HG02571 (cell line): Measurements from ENCODE around the gene DHX57.

ENCODE experiments used
- ATAC-seq: cut with Tn5 transposase; IDR thresholded peaks from one replicate; pipeline ENCODE4 v1.9.1; 2021; ENCODE audit warnings: mild to moderate bottlenecking, moderate library complexity; ENCODE audit not compliant: unreplicated experiment

Gene DHX57, protein sequence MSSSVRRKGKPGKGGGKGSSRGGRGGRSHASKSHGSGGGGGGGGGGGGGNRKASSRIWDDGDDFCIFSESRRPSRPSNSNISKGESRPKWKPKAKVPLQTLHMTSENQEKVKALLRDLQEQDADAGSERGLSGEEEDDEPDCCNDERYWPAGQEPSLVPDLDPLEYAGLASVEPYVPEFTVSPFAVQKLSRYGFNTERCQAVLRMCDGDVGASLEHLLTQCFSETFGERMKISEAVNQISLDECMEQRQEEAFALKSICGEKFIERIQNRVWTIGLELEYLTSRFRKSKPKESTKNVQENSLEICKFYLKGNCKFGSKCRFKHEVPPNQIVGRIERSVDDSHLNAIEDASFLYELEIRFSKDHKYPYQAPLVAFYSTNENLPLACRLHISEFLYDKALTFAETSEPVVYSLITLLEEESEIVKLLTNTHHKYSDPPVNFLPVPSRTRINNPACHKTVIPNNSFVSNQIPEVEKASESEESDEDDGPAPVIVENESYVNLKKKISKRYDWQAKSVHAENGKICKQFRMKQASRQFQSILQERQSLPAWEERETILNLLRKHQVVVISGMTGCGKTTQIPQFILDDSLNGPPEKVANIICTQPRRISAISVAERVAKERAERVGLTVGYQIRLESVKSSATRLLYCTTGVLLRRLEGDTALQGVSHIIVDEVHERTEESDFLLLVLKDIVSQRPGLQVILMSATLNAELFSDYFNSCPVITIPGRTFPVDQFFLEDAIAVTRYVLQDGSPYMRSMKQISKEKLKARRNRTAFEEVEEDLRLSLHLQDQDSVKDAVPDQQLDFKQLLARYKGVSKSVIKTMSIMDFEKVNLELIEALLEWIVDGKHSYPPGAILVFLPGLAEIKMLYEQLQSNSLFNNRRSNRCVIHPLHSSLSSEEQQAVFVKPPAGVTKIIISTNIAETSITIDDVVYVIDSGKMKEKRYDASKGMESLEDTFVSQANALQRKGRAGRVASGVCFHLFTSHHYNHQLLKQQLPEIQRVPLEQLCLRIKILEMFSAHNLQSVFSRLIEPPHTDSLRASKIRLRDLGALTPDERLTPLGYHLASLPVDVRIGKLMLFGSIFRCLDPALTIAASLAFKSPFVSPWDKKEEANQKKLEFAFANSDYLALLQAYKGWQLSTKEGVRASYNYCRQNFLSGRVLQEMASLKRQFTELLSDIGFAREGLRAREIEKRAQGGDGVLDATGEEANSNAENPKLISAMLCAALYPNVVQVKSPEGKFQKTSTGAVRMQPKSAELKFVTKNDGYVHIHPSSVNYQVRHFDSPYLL (N-terminal part only)

DNA sequence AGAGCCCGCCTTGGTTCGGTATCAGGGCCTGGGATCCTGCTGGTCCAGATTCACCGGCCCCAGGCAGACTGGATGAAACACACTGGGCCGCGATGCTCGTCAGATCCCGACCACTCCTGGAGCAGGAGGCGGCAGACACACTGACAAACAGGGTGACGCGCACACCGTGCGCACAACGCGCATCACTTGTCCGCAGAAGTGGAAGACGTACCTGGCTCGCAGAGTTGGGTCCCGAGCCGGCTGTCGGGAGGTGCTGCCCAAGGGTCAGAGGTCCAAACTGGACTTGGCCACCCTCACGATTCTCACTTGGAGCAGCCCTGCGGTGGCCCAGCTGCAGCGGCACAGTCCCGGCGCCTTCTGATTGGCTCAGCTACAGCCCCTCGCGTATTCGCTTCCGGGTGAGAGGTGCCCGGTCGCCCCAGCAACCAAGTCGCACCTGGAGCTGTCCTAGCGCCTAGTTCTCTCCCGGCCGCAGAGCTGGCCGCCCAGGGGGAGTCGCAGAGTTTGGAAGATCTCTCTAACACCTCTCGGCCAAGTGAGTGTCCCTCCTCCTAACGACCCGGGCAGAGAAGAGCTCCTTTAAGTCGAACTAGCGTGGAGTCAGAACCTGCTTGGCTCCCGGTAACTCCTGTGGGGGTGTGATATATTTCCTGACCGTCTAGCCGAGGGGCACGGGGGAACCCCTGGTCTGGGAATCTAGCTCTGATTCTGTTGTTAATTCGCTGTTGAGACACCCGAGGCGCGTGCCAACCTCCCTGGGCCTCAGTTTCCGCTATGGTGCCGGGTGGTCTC lies at the start of gene DHX57, which contains the start of gene MORN2:
Gene DHX57, minus strand, starts transcription at position 359 of the 792 bp plus-strand sequence. CDS start 7,529 bp downstream, outside the sequence.
Gene MORN2, plus strand, starts transcription at position 401 of the 792 bp plus-strand sequence.
- peak; percentile 100 for ATAC-seq

DNA sequence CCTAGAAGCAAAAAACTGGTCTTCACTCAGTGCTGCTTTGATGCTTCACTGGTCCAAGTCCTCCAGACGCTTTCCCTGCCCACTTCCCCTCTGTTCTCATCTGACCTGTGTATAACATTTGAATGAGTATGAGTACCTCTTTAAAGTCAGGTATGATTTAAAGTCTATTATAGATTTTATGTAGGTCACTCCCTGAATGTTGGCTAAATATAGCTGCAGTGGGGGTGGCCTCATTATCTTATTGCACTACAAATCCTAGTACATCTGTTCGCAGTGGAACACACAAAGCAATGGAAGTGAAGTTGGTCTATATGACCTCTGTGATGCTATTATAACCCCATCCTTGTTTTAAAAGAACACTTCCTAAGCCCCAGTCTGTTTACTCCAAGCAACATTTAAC lies 47.2 kb upstream of the DHX57 start:
- ATAC-seq: no peak

DNA sequence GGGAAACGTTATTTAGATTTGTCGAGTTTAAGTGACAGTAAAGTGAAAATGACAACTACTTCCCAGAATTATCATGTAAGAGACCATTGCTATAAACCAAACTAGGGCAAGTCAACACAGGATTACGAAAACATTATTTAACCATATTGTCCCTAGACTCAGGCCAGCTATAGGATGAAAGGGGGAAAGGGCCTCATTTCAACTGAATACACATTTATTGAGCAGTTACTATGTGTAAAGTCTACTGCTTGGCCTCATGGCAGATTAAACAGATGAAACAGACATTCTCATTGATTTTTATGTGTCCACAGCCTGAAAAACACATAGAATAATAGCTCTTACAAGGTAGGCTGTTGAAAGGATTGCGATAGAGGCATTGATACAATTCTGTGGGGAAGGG lies 46.7 kb upstream of the DHX57 start:
- ATAC-seq: no peak

DNA sequence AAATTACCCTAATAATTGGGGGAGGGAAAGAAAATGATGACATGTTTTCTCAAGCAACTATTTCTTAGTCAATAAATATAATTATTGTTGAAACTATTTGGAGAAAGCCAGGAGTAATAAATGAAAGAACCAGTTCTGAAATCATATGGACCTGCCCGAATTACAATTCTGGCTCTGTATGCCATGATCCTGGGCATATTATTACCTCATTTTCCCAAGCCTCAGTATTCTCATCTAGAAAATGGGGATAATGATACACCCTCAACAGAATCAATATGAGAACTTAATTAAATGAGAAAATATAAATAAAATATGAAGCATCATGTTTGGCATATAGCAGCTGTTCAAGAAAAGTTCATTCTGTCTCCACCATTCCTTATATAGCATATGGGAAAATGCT lies 36.9 kb upstream of the DHX57 start:
- no peak for ATAC-seq

DNA sequence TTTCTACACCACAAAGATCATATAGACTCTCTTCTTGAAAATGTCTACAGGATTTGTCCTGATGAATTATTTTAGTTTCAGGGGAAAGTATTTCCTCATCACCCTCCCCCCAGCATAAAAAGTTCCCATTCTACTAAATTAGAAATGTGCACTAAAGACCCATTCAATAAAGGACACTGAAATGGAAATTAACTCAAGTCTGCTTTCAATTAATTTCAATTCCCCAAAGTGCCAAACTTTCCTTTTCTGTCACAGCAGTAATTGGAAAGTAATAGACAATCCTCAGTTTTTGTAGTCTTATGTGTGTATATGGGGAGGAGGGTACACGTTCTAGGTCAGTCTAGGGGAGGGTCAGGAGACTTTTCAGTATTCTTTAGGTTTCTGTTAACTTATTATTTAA lies 35.5 kb upstream of the DHX57 start:
- ATAC-seq: no peak

DNA sequence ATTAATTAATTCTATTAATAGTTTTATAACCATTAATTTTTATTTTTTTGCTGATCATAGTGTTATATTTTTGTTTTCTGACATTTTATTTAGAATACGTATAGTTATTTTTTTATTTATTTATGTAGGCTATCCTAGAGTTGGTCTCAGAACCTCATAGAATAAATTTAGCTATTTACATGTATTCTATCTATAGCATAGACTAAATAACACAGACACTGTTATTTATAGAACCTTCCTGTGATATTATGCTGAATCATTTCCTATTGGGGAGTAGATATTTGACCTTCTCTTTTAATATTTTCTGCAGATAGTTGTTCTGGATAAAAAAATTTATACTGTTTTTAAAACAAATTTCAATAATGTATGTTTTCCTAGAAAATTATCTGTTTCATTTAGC lies 34.1 kb upstream of the DHX57 start:
- no peak for ATAC-seq

DNA sequence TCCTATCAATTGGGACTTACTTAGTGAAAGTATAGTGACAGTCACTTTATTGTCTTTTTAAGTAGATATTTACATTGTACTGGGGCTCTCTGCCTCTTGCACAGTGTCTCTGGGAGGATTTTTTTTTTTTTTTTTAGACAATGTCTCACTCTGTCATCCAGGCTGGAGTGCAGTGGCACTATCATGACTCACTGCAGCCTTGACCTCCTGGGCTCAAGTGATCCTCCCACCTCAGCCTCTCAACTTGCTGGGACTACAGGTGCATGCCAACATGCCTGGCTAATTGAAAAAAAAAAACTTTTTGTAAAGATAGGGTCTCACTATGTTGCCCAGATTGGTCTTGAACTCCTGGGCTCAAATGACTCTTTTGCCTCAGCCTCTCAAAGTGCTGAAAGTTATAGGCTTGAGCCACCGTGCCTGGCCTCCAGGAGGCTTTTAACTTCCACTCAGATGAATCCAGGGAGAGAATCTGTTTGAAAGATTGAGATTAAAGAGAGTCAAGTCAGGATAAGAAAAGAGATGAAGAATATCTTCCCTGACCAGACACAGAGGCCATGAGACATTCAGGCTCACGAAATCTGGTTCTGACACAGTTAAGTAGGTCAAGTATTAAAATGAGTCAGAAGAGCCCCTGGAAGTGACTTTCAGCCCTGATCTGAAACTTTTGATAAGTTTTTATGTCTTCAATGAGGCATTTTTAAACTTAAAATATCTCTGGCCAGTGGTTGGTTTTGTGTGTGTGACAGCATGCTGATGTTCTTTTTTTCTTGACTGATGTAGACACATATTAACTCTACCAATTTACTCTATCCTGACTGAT lies 32.2 kb upstream of the DHX57 start:
- ATAC-seq: peak; percentile 74

DNA sequence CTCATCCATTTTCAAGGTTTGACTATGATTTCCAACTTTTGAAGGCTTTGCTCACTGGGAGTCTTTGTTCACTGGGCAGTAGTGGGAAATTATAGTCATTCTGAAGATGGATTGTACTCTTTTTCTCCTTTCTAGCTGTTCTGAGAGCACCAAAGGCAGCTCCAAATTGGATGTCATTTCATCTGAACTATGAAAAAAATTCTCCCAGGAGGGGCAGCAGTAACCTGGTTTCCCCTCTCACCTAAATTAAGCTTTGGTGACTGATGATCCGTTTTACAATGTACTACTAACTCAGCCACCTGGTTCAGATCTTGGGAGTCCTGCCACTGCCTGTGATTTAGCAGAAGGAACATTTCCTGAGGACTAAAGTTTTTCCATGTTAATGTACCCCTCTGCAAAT lies 31.5 kb upstream of the DHX57 start:
- no peak for ATAC-seq

DNA sequence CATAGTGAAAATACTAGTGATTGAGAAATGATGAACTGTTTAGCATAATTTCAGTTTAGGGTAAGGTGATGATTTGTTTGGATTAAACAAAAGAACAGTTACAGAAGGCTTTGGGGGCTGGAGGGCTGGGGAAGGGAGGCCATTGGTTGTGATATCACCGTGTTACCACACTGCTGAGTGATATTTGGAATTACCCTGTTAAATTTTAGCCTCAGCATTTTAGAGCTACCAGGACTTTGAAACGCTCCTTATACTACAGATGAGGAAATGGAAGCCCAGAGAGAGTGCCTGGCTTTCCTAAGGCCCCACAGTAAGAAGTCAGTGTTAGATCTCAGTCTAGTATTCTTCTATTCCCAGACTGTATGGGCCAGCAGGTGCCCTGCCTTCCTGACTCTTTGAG lies 29.5 kb upstream of the DHX57 start:
- ATAC-seq: no peak

DNA sequence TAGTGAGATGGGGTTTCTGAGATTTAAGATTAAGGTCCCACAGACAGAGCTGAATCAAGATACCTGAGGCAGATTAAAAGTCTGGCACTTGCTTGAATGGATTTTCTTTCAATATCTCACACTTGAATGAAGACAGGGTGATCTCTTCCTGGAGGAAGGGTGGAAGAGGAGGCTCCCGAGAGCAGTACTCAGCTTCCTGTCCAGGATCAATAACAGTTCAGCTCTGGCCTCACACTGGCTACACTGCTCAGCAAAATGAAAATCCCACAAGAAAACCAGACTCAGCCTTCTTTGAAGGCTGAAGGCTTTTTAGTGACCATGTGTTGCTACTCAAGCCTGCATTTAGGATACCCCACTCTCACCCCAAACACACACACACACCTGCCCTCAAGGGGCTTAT lies 25.0 kb upstream of the DHX57 start:
- ATAC-seq: no peak

DNA sequence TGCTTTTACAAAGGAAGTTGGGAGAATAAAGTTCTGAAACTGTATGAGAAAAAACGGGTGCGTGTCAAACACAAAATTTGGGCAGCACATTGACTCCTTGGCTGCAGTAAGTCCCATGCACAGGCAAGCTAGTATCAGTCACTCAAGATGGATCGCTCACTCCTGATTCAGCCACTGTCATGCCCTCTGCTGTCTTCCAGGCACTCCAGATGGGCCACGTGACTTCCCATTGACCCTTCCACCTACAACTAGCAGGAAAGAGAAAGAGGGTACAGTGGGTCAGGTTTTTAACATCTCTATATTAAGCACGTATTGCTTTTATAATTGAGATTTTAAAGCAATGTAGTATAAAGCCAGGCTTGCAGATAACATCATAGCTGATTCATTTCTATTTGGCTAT lies 22.5 kb upstream of the DHX57 start:
- ATAC-seq: no peak

DNA sequence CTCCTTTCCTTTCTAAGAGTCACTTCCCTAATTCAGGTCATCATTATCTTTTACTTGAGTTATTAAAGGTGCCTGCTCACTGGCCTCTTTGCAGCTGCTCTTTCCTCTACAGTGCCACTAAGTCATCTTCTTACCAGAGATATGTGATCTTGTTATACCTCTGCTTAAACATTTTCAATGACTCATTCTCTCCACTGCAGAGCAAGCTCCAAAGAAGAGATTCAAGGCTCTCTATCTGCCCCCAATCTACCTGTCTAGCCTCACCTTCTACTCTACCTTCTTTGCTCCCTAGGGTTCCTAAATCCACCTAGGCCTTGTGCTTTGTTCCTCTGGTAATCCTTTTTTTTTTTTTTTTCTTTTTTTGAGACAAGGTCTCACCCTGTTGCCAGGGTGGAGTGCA lies 17.1 kb upstream of the DHX57 start:
- ATAC-seq: no peak

DNA sequence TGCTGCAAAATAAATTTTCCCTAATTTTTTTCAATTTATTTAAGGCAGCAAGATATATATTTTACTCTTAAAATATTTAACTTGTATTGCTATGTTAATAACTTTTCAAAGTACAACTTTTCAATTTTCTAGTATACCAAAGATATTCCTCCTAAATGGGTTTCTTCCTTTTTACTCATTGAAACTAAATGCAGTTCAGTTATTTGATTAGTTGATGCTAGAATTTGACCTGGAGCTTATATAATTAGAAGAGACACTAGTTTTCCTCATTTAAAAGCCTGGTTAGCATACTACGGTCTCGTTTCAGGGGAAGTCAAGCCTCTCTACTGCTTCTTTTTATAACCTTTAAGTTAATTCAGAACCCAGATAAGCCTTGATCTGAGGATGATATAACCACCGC lies 13.8 kb upstream of the DHX57 start, which contains the start of gene ARHGEF33:
Gene ARHGEF33, plus strand, starts transcription at position 301 of the 400 bp plus-strand sequence. CDS start 29,573 bp downstream, outside the sequence.
- no peak for ATAC-seq

DNA sequence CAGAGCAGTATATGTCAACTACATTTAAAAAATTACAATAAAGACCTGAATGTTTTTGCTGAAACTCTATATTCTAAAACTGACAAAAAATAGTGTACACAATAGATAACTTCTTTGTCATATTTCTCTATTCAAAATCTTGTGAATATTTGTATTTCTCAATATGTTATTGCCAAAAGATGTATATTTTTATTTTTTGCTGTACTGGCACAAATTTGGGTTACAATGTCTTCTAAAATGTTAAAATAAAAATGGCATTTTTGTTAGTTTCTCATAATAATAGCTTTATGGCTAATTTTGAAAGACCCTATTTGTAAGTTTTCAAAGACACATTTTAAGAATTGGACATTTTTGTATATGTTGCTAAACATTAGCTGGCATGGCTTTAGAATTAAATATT lies 13.3 kb upstream of the DHX57 start:
- no peak for ATAC-seq

DNA sequence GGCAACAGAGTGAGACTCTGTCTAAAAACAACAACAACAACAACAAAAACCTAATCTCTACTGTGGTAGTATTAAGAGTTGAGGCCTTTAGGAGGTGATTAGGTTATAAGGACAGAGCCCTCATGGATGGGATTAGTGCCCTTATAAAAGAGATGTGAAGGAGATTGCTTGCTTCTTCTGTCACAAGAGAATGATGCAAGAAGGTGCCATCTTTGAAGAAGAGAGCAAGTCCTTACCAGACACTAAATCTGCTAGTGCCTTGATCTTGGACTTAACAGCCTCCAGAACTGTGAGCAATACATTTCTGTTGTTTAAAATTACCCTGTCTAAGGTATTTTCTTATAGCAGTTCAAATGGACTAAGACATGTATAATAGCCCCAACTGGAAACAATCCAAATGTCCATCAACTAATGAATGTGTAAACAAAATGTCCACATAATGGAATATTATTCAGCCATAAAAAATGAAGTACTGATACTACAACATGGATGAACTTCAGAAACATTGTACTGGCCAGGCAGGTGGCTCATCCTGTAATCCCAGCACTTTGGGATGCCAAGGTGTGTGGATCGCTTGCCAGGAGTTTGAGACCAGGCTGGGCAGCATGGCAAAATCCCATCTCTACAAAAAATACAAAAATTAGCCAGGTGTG lies 12.3 kb upstream of the DHX57 start:
- no peak for ATAC-seq

DNA sequence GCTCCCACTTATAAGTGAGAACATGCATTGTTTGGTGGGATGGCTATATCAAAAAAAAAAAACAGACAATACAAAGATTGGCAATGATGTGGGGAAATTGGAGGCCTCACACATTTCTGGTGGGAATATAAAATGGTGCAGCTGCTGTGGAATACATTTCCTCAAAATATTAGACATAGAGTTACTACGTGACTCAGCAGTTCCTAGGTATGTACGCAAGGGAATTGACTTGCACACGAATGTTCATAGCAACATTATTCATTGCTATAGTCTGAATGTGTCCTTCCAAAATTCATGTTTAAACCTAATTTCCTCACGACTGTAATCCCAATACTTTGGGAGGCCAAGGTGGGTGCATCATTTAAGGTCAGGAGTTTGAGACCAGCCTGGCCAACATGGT lies 11.6 kb upstream of the DHX57 start:
- ATAC-seq: no peak

DNA sequence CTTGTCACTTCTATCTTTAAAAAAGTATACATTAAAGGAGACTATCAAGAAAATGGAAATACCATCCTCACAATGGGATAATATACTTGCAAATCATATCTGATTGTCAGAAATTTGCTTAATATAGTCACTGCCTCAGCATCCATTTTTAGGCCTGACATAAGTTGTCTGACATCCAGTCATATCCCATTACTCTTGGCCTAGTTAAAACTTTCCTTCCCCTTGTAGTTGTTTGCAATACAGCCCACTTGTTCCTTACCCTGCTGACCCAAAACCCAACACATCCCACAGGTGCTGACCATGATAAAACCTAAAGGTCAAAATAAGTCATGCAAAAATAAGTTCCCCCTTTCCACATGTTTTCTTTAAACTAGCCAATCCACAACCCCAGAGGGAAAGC lies 10.3 kb upstream of the DHX57 start:
- no peak for ATAC-seq

DNA sequence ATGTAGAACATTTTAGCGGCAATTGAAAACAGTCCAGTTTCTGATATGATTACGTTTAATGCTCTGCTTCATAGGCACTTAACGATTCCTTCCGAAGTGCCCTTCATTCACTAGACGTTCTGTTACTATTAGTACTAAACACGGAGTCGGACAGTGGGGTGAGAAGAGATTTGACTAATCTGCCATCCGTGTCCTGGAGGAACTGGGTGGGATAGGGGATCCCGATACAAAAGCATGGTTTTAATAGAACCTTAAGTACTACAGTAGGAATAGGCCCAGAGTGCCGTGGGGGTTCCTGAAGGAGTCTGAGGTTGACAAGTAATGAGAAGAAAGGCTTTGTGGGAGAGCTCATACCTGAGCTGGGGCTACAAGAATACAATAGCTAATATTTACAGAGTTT lies 673 bp upstream of the DHX57 start:
- ATAC-seq: no peak

DNA sequence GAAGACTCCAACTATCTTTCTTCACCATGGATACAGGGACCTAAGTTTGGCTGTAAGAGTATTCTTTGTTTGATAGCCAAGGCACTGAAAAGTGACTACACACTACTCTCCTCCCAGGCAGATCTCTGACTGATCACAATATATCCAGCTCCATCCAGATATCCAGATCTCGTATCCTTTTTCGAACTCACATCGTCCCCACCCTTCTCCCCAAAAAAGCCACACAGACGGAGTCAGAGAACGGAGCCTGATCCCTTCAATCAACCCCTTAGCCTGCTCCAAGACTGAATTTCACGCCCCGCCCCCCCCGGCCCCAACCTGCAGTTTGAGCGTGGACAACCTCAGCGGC lies 533 bp downstream of the DHX57 start:
- no peak for ATAC-seq
